NT2/D1 (cell line): ENCODE data around the gene ABCG1.

Experiments
- SUZ12 ChIP-seq: IDR thresholded peaks from 2 replicates; pipeline ENCODE4 v1.6.1; 2011; ENCODE audit not compliant: insufficient read length, insufficient read depth; ENCODE audit errors: extremely low read depth
- YY1 ChIP-seq: IDR thresholded peaks from 2 replicates; pipeline ENCODE4 v1.6.1; 2011; ENCODE audit not compliant: insufficient read length, insufficient read depth
- ZNF274 ChIP-seq: IDR thresholded peaks from 2 replicates; pipeline ENCODE4 v1.6.1; 2011; ENCODE audit warnings: mild to moderate bottlenecking, low read depth, low read length

DNA sequence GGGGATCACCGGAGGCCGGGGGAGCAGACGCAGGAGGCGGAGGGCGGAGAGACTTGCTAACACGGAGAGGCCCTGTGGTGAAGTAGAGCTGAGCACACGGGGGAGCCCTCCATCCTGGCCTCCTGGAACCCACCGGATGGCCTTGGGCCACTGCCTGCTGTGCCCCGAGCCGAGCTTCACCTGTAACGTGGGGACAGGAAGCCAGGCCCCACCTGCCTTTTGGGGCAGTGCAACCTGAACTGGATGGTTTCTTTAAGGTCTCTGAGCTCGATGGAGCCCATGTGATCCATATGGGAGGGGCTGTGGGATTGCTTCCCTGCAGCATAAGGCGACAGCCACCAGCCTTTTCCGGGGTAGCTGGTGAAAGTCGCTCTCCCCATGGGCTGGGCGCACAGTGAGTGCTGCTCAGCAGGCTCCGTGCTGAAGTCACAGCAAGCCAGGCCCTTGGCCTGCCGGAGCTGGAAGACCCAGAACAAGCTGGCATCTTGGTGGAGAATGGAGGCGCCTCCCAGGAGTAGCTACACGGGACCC lies 60.5 kb downstream of the ABCG1 start:
- TF ChIP-seq ZNF274: no peak
- no peak for TF ChIP-seq YY1
- TF ChIP-seq SUZ12: no peak
